Mononuclear cell (primary cell): Measurements from ENCODE around the gene GTF2H3. TPM values are rescaled to one million over a fixed set of nuclear protein-coding genes. Genes with fewer than 3 reads are reported as not detected.

Source experiments
- H3K27me3 ChIP-seq: 2 replicates; pipeline ENCODE4 v1.6.0; 2011; ENCODE audit warnings: low read length, control low read depth; ENCODE audit not compliant: insufficient read depth
- H3K4me1 ChIP-seq: 2 replicates; pipeline ENCODE4 v1.5.1; 2011; ENCODE audit warnings: mild to moderate bottlenecking, low read length, control low read depth; ENCODE audit not compliant: insufficient read depth
- H3K4me3 ChIP-seq: 2 replicates; pipeline ENCODE4 v1.5.1; 2011; ENCODE audit warnings: mild to moderate bottlenecking, low read length, moderate library complexity
- H3K9me3 ChIP-seq: 2 replicates; pipeline ENCODE4 v1.5.1; 2011; ENCODE audit warnings: low read depth, mild to moderate bottlenecking, control low read depth, low read length
- total RNA-seq: library from RNA; depleted of rRNA; stranded (reverse); fragments of >200 nt; gene quantifications from one replicate; pipeline ENCODE4 v1.2.3, GENCODE V29; 2012

GTF2H3 gene
- total RNA-seq, 1 donor, result 27.0 TPM

DNA sequence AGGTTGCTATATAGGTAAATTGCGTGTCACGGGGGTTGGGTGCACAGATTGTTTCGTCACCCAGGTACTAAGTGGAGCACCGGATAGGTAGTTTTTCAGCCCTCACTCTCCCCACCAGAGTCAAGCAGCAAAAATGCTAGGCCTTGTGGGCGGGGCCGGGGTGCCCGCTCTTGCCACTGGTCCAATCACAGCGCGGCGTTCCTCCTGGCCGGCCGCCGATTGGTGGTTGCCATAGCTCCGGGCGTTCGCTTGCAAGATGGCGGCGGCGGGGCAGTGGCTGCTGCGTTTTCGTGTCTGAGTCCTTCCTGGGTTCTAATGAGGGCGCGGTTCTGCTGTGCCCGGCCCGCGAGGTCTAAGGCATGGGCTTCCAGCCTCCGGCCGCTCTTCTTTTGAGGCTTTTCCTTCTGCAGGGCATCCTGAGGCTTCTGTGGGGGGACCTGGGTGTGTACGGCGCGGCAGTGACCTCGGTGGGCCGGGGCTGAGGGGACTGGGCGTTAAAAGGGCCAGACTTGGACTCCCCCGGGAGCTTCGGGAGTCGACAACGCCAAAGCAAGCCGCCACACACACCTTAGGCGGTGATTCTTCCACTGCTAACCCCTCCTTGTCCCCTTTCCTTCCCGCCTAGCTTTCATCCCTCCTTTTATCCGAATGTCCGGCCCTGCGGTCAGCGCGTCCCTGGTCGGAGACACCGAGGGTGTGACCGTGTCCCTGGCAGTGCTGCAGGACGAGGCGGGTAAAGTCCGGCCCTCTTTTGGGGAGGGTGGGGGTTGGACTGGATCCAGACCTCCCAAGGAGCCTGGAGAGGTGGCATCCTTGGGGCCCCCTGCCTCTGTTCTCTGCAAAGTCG, 37.5 kb downstream of the GTF2H3 start, which contains the start of gene TCTN2:
Gene TCTN2 (plus strand): TSS at position 232 of the 847 bp plus-strand sequence. CDS start 128 bp downstream, at position 360.
- Histone ChIP-seq H3K4me1 (peaks cover 10% of the 10 kb centered on the region), H3K4me3 (peak within 1 kb of the TSS; percentile 76), H3K9me3 (no peaks in the 10 kb centered on the region), H3K27me3 (no peaks in the 10 kb centered on the region)

- no peak overlapping the region for H3K4me3 ChIP-seq
These were observed 38.2 kb downstream of the GTF2H3 start for GRCh38 chr12:123671876-123672275.

DNA sequence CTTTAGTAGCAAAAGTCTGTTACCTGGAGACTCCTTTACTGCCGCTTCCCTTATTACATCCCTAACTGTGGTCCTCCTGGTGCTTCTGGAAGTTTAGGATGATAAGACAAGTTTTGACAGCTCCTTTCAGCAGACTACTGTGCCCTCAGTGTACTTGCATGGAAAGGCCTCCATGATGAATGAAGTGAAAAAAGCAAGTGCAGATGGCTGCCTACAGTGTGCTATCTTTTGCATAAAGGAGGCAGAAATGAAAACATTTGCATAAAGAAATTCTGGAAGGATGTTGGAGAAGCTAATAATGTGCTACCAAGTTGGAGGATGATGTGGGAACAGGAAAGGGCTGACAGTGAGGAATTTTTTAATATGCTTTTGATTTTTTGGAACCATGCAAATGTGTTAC, 41.8 kb downstream of the GTF2H3 start:
- Histone ChIP-seq H3K4me1 (peaks cover 10% of the 10 kb centered on the region), H3K4me3 (no peak overlapping the region), H3K27me3 (no peaks in the 10 kb centered on the region), H3K9me3 (no peaks in the 10 kb centered on the region)

More at GRCh38 chr12:123671876-123672275, 38.2 kb downstream of the GTF2H3 start:
- Histone ChIP-seq H3K9me3 (no peaks in the 10 kb centered on the region), H3K27me3 (no peaks in the 10 kb centered on the region), H3K4me1 (peaks cover 10% of the 10 kb centered on the region)

- Histone ChIP-seq H3K27me3 (no peaks in the 10 kb centered on the region), H3K4me1 (peaks cover 4% of the 10 kb centered on the region), H3K4me3 (no peak overlapping the region), H3K9me3 (no peaks in the 10 kb centered on the region)
These were observed 43.1 kb downstream of the GTF2H3 start for GRCh38 chr12:123676616-123677320.

DNA sequence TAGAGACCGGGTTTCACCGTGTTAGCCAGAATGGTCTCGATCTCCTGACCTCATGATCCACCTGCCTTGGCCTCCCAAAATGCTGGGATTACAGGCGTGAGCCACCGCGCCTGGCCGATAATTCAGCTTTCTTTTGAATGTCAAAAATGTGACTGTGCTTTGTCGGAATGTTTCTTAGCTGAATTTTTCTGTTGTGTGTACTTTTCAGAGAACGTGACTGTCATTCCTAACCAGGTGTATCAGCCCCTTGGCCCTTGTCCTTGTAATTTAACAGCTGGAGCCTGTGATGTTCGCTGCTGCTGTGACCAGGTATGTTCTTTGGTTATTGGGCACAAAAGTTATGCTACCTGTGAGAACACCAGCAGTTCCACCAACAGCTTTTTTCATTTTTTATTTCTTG, 45.4 kb downstream of the GTF2H3 start:
- Histone ChIP-seq H3K9me3 (no peaks in the 10 kb centered on the region), H3K4me1 (peaks cover 3% of the 10 kb centered on the region), H3K27me3 (no peaks in the 10 kb centered on the region), H3K4me3 (no peak overlapping the region)

- Histone ChIP-seq H3K4me3 (no peak overlapping the region), H3K9me3 (no peaks in the 10 kb centered on the region), H3K27me3 (no peaks in the 10 kb centered on the region), H3K4me1 (peaks cover 3% of the 10 kb centered on the region)
These were observed 48.0 kb downstream of the GTF2H3 start for GRCh38 chr12:123681605-123682004.

- H3K4me3 ChIP-seq, result no peak overlapping the region
- H3K27me3 ChIP-seq, result no peaks in the 10 kb centered on the region
- no peaks in the 10 kb centered on the region for H3K9me3 ChIP-seq
These were observed 50.3 kb downstream of the GTF2H3 start for GRCh38 chr12:123683964-123684363.

DNA sequence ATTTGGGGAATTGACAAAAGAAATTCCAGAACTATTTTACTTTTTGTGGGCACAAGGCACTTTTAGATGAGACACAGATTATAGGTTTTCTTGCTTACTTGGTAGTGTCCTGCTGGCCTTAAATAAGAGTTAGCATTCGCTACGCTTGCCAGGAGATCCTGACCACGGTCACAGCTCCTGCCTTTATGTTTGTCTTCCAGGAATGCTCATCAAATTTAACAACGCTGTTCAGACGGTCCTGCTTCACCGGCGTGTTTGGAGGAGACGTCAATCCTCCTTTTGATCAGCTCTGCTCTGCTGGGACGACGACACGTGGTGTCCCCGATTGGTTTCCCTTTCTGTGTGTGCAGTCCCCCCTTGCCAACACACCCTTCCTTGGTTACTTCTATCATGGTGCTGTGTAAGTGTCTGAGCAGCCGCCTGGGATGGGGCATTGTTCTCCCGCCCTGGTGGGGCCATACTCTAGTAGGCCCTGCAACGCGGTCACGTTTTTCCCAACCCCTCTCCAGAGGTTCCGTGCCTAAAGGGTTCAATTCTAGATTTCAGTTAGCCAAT, 53.1 kb downstream of the GTF2H3 start:
- no peaks in the 10 kb centered on the region for H3K9me3 ChIP-seq
- peaks cover 3% of the 10 kb centered on the region for H3K4me1 ChIP-seq
- H3K27me3 ChIP-seq, result no peaks in the 10 kb centered on the region
- H3K4me3 ChIP-seq, result no peak overlapping the region

More at GRCh38 chr12:123683964-123684363, 50.3 kb downstream of the GTF2H3 start:
- H3K4me1 ChIP-seq, result peaks cover 3% of the 10 kb centered on the region

DNA sequence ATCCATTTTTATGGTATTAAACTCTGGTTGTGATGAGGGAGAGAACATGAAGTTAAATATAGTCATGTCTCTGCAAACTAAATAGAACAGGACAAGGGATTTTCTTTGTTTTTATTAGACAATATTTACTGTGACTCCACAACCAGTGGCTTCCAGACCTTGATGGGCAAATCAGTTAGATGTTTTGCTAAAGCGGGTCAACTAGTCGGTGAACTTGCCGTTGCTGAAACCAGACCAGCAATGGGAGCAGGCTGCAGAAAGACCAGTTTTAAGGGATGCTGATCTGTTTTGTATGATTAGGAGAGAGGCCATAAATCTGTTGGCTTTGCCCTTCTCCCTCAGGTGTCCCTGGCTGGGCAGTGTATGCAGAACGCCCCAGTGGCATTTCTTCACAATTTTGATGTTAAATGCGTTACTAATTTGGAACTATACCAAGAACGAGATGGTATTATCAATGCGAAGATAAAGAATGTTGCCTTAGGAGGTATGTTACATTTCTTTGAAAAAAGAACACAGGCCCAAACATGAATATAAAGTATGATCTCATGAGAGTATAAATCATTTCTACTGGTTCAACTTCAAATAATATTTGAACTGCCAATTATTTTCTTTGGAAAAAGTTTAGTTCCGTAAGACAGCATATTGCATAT, 56.7 kb downstream of the GTF2H3 start:
- Histone ChIP-seq H3K4me1 (no peaks in the 10 kb centered on the region), H3K27me3 (no peaks in the 10 kb centered on the region), H3K9me3 (no peaks in the 10 kb centered on the region), H3K4me3 (no peak overlapping the region)

DNA sequence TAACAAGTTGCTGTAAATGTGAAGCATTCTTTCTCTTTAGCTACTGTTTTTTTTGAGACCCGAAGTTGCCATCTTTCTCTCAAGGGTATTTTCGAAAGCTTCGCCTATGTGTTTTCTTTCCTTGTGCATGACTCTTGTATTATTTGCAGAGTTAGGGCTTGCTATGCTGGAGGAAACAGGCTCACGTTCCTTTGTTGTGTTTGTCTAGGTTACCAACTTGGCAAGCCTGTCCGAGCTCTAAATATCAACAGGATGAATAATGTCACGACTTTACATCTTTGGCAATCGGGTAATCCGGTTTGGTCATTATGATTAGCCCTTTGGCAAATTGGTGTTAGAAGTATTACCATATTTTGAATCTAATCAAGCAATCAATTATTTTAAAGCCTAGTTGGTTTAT, 62.6 kb downstream of the GTF2H3 start:
- Histone ChIP-seq H3K4me3 (no peak overlapping the region), H3K27me3 (no peaks in the 10 kb centered on the region), H3K9me3 (no peaks in the 10 kb centered on the region), H3K4me1 (no peaks in the 10 kb centered on the region)

GRCh38 chr12:123696646-123697045, 63.0 kb downstream of the GTF2H3 start:
- no peaks in the 10 kb centered on the region for H3K4me1 ChIP-seq
- no peaks in the 10 kb centered on the region for H3K27me3 ChIP-seq
- no peaks in the 10 kb centered on the region for H3K9me3 ChIP-seq
- no peak overlapping the region for H3K4me3 ChIP-seq

GRCh38 chr12:123705935-123706334, 72.3 kb downstream of the GTF2H3 start:
- Histone ChIP-seq H3K4me3 (no peak overlapping the region), H3K4me1 (no peaks in the 10 kb centered on the region), H3K9me3 (no peaks in the 10 kb centered on the region), H3K27me3 (no peaks in the 10 kb centered on the region)

DNA sequence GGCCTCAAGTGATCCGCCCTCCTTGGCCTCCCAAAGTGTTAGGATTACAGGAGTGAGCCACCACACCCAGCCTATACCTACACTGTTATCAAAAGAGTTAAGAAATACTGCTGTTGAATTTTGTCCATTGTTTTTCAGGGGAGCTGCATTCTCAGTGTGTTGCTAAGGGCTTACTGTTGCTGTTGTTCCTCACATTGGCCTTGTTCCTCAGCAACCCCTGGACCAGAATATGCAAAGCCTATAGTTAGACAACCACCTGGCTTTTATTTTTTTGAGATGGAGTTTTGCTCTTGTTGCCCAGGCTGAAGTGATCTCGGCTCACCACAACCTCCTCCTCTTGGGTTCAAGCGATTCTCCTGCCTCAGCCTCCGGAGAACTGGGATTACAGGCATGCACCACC, 73.8 kb downstream of the GTF2H3 start:
- H3K27me3 ChIP-seq, result no peaks in the 10 kb centered on the region
- H3K9me3 ChIP-seq, result no peaks in the 10 kb centered on the region
- peaks cover 5% of the 10 kb centered on the region for H3K4me1 ChIP-seq
- H3K4me3 ChIP-seq, result no peak overlapping the region
